SK-N-SH (cell line): ENCODE results near the gene KRT72. TPM values are rescaled to one million over a fixed set of nuclear protein-coding genes. Genes with fewer than 3 reads are reported as not detected.

ENCODE experiments used
- CTCF ChIA-PET: fragments of 300-600, 350-600 bp; formaldehyde crosslinking; extraction: SDS; loops from one replicate; lab custom pipeline; 2021; lab: Yijun Ruan, JAX
- POLR2A ChIA-PET: fragments of 350-600 bp; sonication (Branson Sonifier 250); formaldehyde crosslinking; extraction: SDS; loops from one replicate; lab custom pipeline; 2020; ENCODE audit warnings: antibody characterized with exemption, inconsistent platforms; lab: Yijun Ruan, JAX
- DNase-seq: peaks from one replicate; pipeline ENCODE4 v3.0.0; 2012
- H2AFZ ChIP-seq: fragments of 200-600 bp; sonication (generic); 2 replicates; pipeline ENCODE4 v1.8.1; 2016; ENCODE audit warnings: antibody characterized with exemption, mild to moderate bottlenecking, low read depth
- H3F3A ChIP-seq: fragments of 200-600 bp; sonication (generic); replicated peaks from 2 replicates; pipeline ENCODE3; 2016; ENCODE audit warnings: antibody characterized with exemption, mild to moderate bottlenecking; ENCODE audit not compliant: insufficient read depth
- H3K27ac ChIP-seq, 2 experiments: fragments of 200-500 bp in 1 of 2; fragments of 200-600 bp in 1 of 2; sonication (Bioruptor generic) in 1 of 2; sonication (generic), shearing (Covaris generic) in 1 of 2; 2 replicates each; pipeline versions ENCODE4 v1.5.1 to v1.6.1; 2014 to 2016; ENCODE audit warnings: low read depth in 2 of 2, inconsistent platforms in 1 of 2, low read length in 1 of 2, mild to moderate bottlenecking in 1 of 2, mixed read lengths in 1 of 2
- H3K27me3 ChIP-seq: fragments of 200-600 bp; sonication (generic), shearing (Covaris generic); 2 replicates; pipeline ENCODE4 v1.6.1; 2016; ENCODE audit warnings: mixed run types; ENCODE audit not compliant: insufficient read depth
- H3K36me3 ChIP-seq, 2 experiments: fragments of 200-500 bp in 1 of 2; fragments of 200-600 bp in 1 of 2; sonication (Bioruptor generic) in 1 of 2; sonication (generic) in 1 of 2; replicated peaks in 1 of 2; 2 replicates each; pipeline versions ENCODE3 to v1.5.1; 2014 to 2016; ENCODE audit warnings: low read length in 1 of 2, mild to moderate bottlenecking in 1 of 2; ENCODE audit not compliant: insufficient read depth in 2 of 2, control insufficient read depth in 1 of 2
- H3K4me1 ChIP-seq, 2 experiments: fragments of 200-500 bp in 1 of 2; fragments of 200-600 bp in 1 of 2; sonication (Bioruptor generic) in 1 of 2; sonication (generic), shearing (Covaris generic) in 1 of 2; 2 replicates each; pipeline versions ENCODE4 v1.5.1 to v1.6.1; 2014 to 2016; ENCODE audit warnings: low read depth in 1 of 2, low read length in 1 of 2, mixed run types in 1 of 2; ENCODE audit not compliant: insufficient read depth in 2 of 2, control insufficient read depth in 1 of 2
- H3K4me2 ChIP-seq: fragments of 200-600 bp; sonication (generic), shearing (Covaris generic); 2 replicates; pipeline ENCODE4 v1.6.1; 2017; ENCODE audit warnings: mixed run types
- H3K4me3 ChIP-seq, 2 experiments: fragments of 200-500 bp in 1 of 2; fragments of 200-600 bp in 1 of 2; sonication (Bioruptor generic) in 1 of 2; sonication (generic), shearing (Covaris generic) in 1 of 2; 2 replicates each; pipeline versions ENCODE4 v1.5.1 to v1.8.1; 2014 to 2016; ENCODE audit warnings: low read depth in 2 of 2, inconsistent platforms in 1 of 2, low read length in 1 of 2, mild to moderate bottlenecking in 1 of 2, mixed read lengths in 1 of 2, moderate library complexity in 1 of 2
- H3K79me2 ChIP-seq: fragments of 200-600 bp; sonication (generic); 2 replicates; pipeline ENCODE4 v1.8.1; 2017; ENCODE audit warnings: mild to moderate bottlenecking; ENCODE audit not compliant: insufficient read depth
- H3K9ac ChIP-seq: fragments of 200-600 bp; sonication (generic); 2 replicates; pipeline ENCODE4 v1.6.1; 2017; ENCODE audit warnings: mixed run types
- H3K9me2 ChIP-seq: fragments of 200-600 bp; sonication (generic); 2 replicates; pipeline ENCODE4 v1.6.1; 2017; ENCODE audit warnings: mixed run types
- H3K9me3 ChIP-seq: fragments of 200-600 bp; sonication (generic); 2 replicates; pipeline ENCODE4 v1.6.1; 2017; ENCODE audit warnings: mixed run types, mild to moderate bottlenecking, moderate library complexity
- H4K20me1 ChIP-seq: fragments of 200-600 bp; sonication (generic); 2 replicates; pipeline ENCODE4 v1.6.1; 2017; ENCODE audit warnings: mild to moderate bottlenecking, mixed run types; ENCODE audit not compliant: insufficient read depth
- CHD2 ChIP-seq: fragments of 150-350 bp; IDR thresholded peaks from 2 replicates; pipeline ENCODE4 v1.6.1; 2018; ENCODE audit warnings: low read length; ENCODE audit not compliant: partially characterized antibody
- FOXM1 ChIP-seq: IDR thresholded peaks from 2 replicates; pipeline ENCODE4 v1.4.0; 2012; ENCODE audit warnings: low read depth, mild to moderate bottlenecking
- MXI1 ChIP-seq: IDR thresholded peaks from 2 replicates; pipeline ENCODE4 v1.6.1; 2012; ENCODE audit warnings: mild to moderate bottlenecking, low read depth, low read length, improper control_type of control experiment
- NRF1 ChIP-seq: IDR thresholded peaks from 2 replicates; pipeline ENCODE4 v1.6.1; 2012; ENCODE audit warnings: low read depth, mild to moderate bottlenecking, low read length
- RAD21 ChIP-seq: IDR thresholded peaks from 2 replicates; pipeline ENCODE4 v1.6.1; 2012; ENCODE audit warnings: mild to moderate bottlenecking, low read length
- RCOR1 ChIP-seq: fragments of 150-350 bp; IDR thresholded peaks from 2 replicates; pipeline ENCODE4 v1.6.1; 2017; ENCODE audit warnings: antibody characterized with exemption, low read length
- RFX5 ChIP-seq: IDR thresholded peaks from 2 replicates; pipeline ENCODE4 v1.6.1; 2012; ENCODE audit warnings: mild to moderate bottlenecking, improper control_type of control experiment, low read length
- RXRA ChIP-seq: IDR thresholded peaks from 2 replicates; pipeline ENCODE4 v1.4.0; 2012; ENCODE audit warnings: low read depth, mild to moderate bottlenecking, borderline replicate concordance
- SIN3A ChIP-seq: IDR thresholded peaks from 2 replicates; pipeline ENCODE4 v1.6.1; 2012; ENCODE audit warnings: low read depth, mild to moderate bottlenecking, low read length, moderate library complexity, borderline replicate concordance
- SMC3 ChIP-seq: IDR thresholded peaks from 2 replicates; pipeline ENCODE4 v1.6.1; 2012; ENCODE audit warnings: low read depth, low read length, improper control_type of control experiment
- TAF1 ChIP-seq: IDR thresholded peaks from 2 replicates; pipeline ENCODE4 v1.6.1; 2012; ENCODE audit warnings: low read depth, mild to moderate bottlenecking, low read length, moderate library complexity, borderline replicate concordance
- TCF12 ChIP-seq: IDR thresholded peaks from 2 replicates; pipeline ENCODE4 v1.4.0; 2012
- YY1 ChIP-seq: IDR thresholded peaks from 2 replicates; pipeline ENCODE4 v1.4.0; 2012; ENCODE audit warnings: low read depth, mild to moderate bottlenecking
- WGBS: methylation state at CpG from one replicate; pipeline ENCODE4 v1.1.6; 2017; ENCODE audit warnings: low lambda C conversion rate; 5-methylcytosine and 5-hydroxymethylcytosine counted together
- polyA plus RNA-seq, 3 experiments: library from polyadenylated mRNA; depleted of rRNA; stranded (reverse); fragments of >200 nt; gene quantifications; 2 replicates each; pipeline ENCODE4 v1.2.3, GENCODE V29; 2012
- TF ChIP-seq, protein P1 (sequence below): fragments of 150-350 bp; IDR thresholded peaks from 2 replicates; pipeline ENCODE4 v1.6.1; 2017; ENCODE audit warnings: antibody characterized with exemption, low read length, low read depth, borderline replicate concordance
- TF ChIP-seq, protein P2 (sequence below): IDR thresholded peaks from 2 replicates; pipeline ENCODE4 v1.4.0; 2012; ENCODE audit warnings: low read depth
- TF ChIP-seq, protein P3 (sequence below): IDR thresholded peaks from 2 replicates; pipeline ENCODE4 v1.4.0; 2012; ENCODE audit warnings: low read depth, borderline replicate concordance
- TF ChIP-seq, protein P4 (sequence below): fragments of 200-600 bp; sonication (generic); IDR thresholded peaks from 2 replicates; pipeline ENCODE4 v1.6.1; 2017; ENCODE audit warnings: antibody characterized with exemption, mild to moderate bottlenecking, moderate library complexity
- TF ChIP-seq, protein P5 (sequence below): IDR thresholded peaks from 2 replicates; pipeline ENCODE4 v1.4.0; 2012; ENCODE audit warnings: low read depth, borderline replicate concordance
- TF ChIP-seq, protein P6 (sequence below): IDR thresholded peaks from 2 replicates; pipeline ENCODE4 v1.6.1; 2012; ENCODE audit warnings: mild to moderate bottlenecking, low read depth, low read length, moderate library complexity
- TF ChIP-seq, protein P7 (sequence below): fragments of 150-350 bp; IDR thresholded peaks from 2 replicates; pipeline ENCODE4 v1.6.1; 2016; ENCODE audit warnings: mild to moderate bottlenecking, low read depth, low read length

The KRT72 gene
- polyA plus RNA-seq, 1 of the 3 experiments (the other 2 are of a cell fraction), result not detected

DNA sequence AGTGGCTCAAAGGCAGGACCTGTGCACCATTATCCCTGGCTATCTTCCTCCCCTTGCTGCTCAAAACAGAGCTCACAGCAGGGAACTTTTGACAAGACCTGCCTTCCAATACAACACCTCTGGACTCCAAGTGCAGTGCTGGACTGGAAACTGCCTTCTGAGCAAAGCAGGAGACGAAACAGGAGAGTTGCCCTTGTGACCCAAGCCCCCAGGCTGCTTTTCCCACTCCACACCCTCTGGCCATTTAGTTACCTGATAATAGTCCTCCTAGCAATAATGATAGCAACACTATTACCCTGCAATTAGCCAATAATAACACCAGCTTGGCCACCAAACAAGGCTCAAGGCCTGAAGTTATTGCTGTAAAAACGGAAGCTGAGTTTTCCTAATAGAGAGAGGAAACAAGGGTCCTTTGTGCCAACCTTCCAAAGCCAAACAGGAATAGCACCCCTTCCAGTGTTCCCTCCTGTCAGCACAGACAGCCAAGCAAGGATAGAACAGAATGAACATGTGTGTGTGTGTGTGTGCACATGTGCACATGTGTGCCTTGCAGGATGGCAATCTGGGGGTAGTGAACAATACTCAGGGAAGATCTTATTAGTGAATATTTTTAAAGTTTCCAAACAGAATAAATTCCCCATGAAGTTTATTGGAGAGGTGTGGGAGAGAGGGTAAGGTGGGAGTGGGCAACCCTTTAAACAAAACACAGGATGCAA, 26.3 kb upstream of the KRT72 start:
- WGBS, result 5% methylated on average over 2 of the region's 2 CpGs
- ChIA-PET CTCF (no interaction called here), POLR2A (no interaction called here)
- Histone ChIP-seq H3K4me1 (no peaks in the 10 kb centered on the region), H3K4me3 (no peak overlapping the region), H3F3A (no peaks in the 10 kb centered on the region), H3K36me3 (no peaks in the 10 kb centered on the region), H3K9me3 (no peaks in the 10 kb centered on the region), H3K27me3 (peaks cover 11% of the 10 kb centered on the region; the same call in 1 of the 2 replicates), H2AFZ (no peak overlapping the region), H3K9ac (no peak overlapping the region), H3K79me2 (no peaks in the 10 kb centered on the region), H3K27ac (no peak overlapping the region), H3K4me2 (no peak overlapping the region), H4K20me1 (no peaks in the 10 kb centered on the region), H3K9me2 (no peaks in the 10 kb centered on the region)
- DNase-seq, result no peak
- no peak for TF ChIP-seq NRF1
- TF ChIP-seq TCF12, result no peak
- TF ChIP-seq, protein P1, sequence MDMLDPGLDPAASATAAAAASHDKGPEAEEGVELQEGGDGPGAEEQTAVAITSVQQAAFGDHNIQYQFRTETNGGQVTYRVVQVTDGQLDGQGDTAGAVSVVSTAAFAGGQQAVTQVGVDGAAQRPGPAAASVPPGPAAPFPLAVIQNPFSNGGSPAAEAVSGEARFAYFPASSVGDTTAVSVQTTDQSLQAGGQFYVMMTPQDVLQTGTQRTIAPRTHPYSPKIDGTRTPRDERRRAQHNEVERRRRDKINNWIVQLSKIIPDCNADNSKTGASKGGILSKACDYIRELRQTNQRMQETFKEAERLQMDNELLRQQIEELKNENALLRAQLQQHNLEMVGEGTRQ, result no peak
- no peak for TF ChIP-seq RAD21
- TF ChIP-seq, protein P2, sequence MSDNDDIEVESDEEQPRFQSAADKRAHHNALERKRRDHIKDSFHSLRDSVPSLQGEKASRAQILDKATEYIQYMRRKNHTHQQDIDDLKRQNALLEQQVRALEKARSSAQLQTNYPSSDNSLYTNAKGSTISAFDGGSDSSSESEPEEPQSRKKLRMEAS, result no peak
- TF ChIP-seq SIN3A, result no peak
- TF ChIP-seq FOXM1, result no peak
- TF ChIP-seq TAF1, result no peak
- no peak for TF ChIP-seq RFX5
- no peak for TF ChIP-seq RXRA
- TF ChIP-seq, protein P3, sequence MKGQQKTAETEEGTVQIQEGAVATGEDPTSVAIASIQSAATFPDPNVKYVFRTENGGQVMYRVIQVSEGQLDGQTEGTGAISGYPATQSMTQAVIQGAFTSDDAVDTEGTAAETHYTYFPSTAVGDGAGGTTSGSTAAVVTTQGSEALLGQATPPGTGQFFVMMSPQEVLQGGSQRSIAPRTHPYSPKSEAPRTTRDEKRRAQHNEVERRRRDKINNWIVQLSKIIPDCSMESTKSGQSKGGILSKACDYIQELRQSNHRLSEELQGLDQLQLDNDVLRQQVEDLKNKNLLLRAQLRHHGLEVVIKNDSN, result no peak
- TF ChIP-seq SMC3, result no peak
- TF ChIP-seq MXI1, result no peak
- TF ChIP-seq CHD2, result no peak
- TF ChIP-seq, protein P4, sequence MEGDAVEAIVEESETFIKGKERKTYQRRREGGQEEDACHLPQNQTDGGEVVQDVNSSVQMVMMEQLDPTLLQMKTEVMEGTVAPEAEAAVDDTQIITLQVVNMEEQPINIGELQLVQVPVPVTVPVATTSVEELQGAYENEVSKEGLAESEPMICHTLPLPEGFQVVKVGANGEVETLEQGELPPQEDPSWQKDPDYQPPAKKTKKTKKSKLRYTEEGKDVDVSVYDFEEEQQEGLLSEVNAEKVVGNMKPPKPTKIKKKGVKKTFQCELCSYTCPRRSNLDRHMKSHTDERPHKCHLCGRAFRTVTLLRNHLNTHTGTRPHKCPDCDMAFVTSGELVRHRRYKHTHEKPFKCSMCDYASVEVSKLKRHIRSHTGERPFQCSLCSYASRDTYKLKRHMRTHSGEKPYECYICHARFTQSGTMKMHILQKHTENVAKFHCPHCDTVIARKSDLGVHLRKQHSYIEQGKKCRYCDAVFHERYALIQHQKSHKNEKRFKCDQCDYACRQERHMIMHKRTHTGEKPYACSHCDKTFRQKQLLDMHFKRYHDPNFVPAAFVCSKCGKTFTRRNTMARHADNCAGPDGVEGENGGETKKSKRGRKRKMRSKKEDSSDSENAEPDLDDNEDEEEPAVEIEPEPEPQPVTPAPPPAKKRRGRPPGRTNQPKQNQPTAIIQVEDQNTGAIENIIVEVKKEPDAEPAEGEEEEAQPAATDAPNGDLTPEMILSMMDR, result no peak
- TF ChIP-seq YY1, result no peak
- TF ChIP-seq, protein P5, sequence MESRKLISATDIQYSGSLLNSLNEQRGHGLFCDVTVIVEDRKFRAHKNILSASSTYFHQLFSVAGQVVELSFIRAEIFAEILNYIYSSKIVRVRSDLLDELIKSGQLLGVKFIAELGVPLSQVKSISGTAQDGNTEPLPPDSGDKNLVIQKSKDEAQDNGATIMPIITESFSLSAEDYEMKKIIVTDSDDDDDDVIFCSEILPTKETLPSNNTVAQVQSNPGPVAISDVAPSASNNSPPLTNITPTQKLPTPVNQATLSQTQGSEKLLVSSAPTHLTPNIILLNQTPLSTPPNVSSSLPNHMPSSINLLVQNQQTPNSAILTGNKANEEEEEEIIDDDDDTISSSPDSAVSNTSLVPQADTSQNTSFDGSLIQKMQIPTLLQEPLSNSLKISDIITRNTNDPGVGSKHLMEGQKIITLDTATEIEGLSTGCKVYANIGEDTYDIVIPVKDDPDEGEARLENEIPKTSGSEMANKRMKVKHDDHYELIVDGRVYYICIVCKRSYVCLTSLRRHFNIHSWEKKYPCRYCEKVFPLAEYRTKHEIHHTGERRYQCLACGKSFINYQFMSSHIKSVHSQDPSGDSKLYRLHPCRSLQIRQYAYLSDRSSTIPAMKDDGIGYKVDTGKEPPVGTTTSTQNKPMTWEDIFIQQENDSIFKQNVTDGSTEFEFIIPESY, result no peak
- TF ChIP-seq RCOR1, result no peak
- TF ChIP-seq, protein P6, sequence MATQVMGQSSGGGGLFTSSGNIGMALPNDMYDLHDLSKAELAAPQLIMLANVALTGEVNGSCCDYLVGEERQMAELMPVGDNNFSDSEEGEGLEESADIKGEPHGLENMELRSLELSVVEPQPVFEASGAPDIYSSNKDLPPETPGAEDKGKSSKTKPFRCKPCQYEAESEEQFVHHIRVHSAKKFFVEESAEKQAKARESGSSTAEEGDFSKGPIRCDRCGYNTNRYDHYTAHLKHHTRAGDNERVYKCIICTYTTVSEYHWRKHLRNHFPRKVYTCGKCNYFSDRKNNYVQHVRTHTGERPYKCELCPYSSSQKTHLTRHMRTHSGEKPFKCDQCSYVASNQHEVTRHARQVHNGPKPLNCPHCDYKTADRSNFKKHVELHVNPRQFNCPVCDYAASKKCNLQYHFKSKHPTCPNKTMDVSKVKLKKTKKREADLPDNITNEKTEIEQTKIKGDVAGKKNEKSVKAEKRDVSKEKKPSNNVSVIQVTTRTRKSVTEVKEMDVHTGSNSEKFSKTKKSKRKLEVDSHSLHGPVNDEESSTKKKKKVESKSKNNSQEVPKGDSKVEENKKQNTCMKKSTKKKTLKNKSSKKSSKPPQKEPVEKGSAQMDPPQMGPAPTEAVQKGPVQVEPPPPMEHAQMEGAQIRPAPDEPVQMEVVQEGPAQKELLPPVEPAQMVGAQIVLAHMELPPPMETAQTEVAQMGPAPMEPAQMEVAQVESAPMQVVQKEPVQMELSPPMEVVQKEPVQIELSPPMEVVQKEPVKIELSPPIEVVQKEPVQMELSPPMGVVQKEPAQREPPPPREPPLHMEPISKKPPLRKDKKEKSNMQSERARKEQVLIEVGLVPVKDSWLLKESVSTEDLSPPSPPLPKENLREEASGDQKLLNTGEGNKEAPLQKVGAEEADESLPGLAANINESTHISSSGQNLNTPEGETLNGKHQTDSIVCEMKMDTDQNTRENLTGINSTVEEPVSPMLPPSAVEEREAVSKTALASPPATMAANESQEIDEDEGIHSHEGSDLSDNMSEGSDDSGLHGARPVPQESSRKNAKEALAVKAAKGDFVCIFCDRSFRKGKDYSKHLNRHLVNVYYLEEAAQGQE, result no peak
- TF ChIP-seq, protein P7, sequence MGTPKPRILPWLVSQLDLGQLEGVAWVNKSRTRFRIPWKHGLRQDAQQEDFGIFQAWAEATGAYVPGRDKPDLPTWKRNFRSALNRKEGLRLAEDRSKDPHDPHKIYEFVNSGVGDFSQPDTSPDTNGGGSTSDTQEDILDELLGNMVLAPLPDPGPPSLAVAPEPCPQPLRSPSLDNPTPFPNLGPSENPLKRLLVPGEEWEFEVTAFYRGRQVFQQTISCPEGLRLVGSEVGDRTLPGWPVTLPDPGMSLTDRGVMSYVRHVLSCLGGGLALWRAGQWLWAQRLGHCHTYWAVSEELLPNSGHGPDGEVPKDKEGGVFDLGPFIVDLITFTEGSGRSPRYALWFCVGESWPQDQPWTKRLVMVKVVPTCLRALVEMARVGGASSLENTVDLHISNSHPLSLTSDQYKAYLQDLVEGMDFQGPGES, result no peak
